Measurements from ENCODE around the gene SMC5. TPM values are rescaled to one million over a fixed set of nuclear protein-coding genes. Genes with fewer than 3 reads are reported as not detected.
"Not testable (repeated sequence)": the region's sequence is repeated elsewhere in the genome, so short reads cannot be mapped to it uniquely, and the experiment has no call there.

Gene SMC5
- total RNA-seq, 2 experiments from 2014 or later: 34.7 to 38.1 TPM

- H3K4me1 Mint-ChIP-seq: peaks cover 5% of the 10 kb centered on the region
- DNase-seq: no peak
- H3K27ac Mint-ChIP-seq: no peak overlapping the region
- no peaks in the 10 kb centered on the region for H3K27me3 Mint-ChIP-seq
- no peak overlapping the region for H3K4me3 Mint-ChIP-seq
- H3K36me3 Mint-ChIP-seq: peaks cover 66% of the 10 kb centered on the region
- H3K9me3 Mint-ChIP-seq: peaks cover 6% of the 10 kb centered on the region
Observed at GRCh38 chr9:70293214-70293613, 34.4 kb downstream of the SMC5 start.

GRCh38 chr9:70297141-70297540 lies 38.4 kb downstream of the SMC5 start:
- no peak overlapping the region for H3K27ac Mint-ChIP-seq
- no peaks in the 10 kb centered on the region for H3K9me3 Mint-ChIP-seq
- no peak overlapping the region for H3K4me3 Mint-ChIP-seq
- peaks cover 61% of the 10 kb centered on the region for H3K36me3 Mint-ChIP-seq
- H3K4me1 Mint-ChIP-seq: peaks cover 3% of the 10 kb centered on the region
- no peaks in the 10 kb centered on the region for H3K27me3 Mint-ChIP-seq
- DNase-seq: no peak

GRCh38 chr9:70298245-70298771 lies 39.5 kb downstream of the SMC5 start:
- Mint-ChIP-seq H3K27me3 (no peaks in the 10 kb centered on the region), H3K4me3 (no peak overlapping the region), H3K36me3 (peaks cover 56% of the 10 kb centered on the region), H3K4me1 (peaks cover 3% of the 10 kb centered on the region), H3K9me3 (no peaks in the 10 kb centered on the region), H3K27ac (no peak overlapping the region)
- no peak for DNase-seq

- H3K27ac Mint-ChIP-seq: no peak overlapping the region
- no peaks in the 10 kb centered on the region for H3K9me3 Mint-ChIP-seq
- no peak for DNase-seq
- no peaks in the 10 kb centered on the region for H3K27me3 Mint-ChIP-seq
- H3K36me3 Mint-ChIP-seq: peaks cover 55% of the 10 kb centered on the region
- no peak overlapping the region for H3K4me3 Mint-ChIP-seq
- H3K4me1 Mint-ChIP-seq: peaks cover 2% of the 10 kb centered on the region
Observed at GRCh38 chr9:70303268-70303667, 44.5 kb downstream of the SMC5 start.

GRCh38 chr9:70304810-70305209 lies 46.0 kb downstream of the SMC5 start:
- H3K9me3 Mint-ChIP-seq: no peaks in the 10 kb centered on the region
- H3K36me3 Mint-ChIP-seq: peaks cover 54% of the 10 kb centered on the region
- no peak overlapping the region for H3K27ac Mint-ChIP-seq
- peaks cover 2% of the 10 kb centered on the region for H3K4me1 Mint-ChIP-seq
- DNase-seq: no peak
- no peaks in the 10 kb centered on the region for H3K27me3 Mint-ChIP-seq
- H3K4me3 Mint-ChIP-seq: no peak overlapping the region

- H3K9me3 Mint-ChIP-seq: no peaks in the 10 kb centered on the region
- no peak overlapping the region for H3K4me3 Mint-ChIP-seq
- H3K4me1 Mint-ChIP-seq: peaks cover 3% of the 10 kb centered on the region
- H3K27me3 Mint-ChIP-seq: no peaks in the 10 kb centered on the region
- peaks cover 19% of the 10 kb centered on the region for H3K36me3 Mint-ChIP-seq
- DNase-seq: no peak
- no peak overlapping the region for H3K27ac Mint-ChIP-seq
Observed at GRCh38 chr9:70315389-70315788, 56.6 kb downstream of the SMC5 start.

GRCh38 chr9:70318002-70318401 lies 59.2 kb downstream of the SMC5 start:
- peaks cover 20% of the 10 kb centered on the region for H3K36me3 Mint-ChIP-seq
- peaks cover 3% of the 10 kb centered on the region for H3K4me1 Mint-ChIP-seq
- H3K4me3 Mint-ChIP-seq: no peak overlapping the region
- no peaks in the 10 kb centered on the region for H3K27me3 Mint-ChIP-seq
- H3K9me3 Mint-ChIP-seq: no peaks in the 10 kb centered on the region
- no peak overlapping the region for H3K27ac Mint-ChIP-seq
- DNase-seq: no peak

GRCh38 chr9:70322096-70322495 lies 63.3 kb downstream of the SMC5 start:
- H3K4me1 Mint-ChIP-seq: peaks cover 4% of the 10 kb centered on the region
- H3K27ac Mint-ChIP-seq: no peak overlapping the region
- H3K9me3 Mint-ChIP-seq: peaks cover under 1% of the 10 kb centered on the region
- H3K36me3 Mint-ChIP-seq: peaks cover 45% of the 10 kb centered on the region
- H3K27me3 Mint-ChIP-seq: no peaks in the 10 kb centered on the region
- no peak overlapping the region for H3K4me3 Mint-ChIP-seq
- no peak for DNase-seq

GRCh38 chr9:70324963-70325362 lies 66.2 kb downstream of the SMC5 start:
- H3K27me3 Mint-ChIP-seq: no peaks in the 10 kb centered on the region
- H3K36me3 Mint-ChIP-seq: peaks cover 69% of the 10 kb centered on the region
- no peak overlapping the region for H3K27ac Mint-ChIP-seq
- H3K9me3 Mint-ChIP-seq: peaks cover 7% of the 10 kb centered on the region
- peaks cover 4% of the 10 kb centered on the region for H3K4me1 Mint-ChIP-seq
- no peak for DNase-seq
- no peak overlapping the region for H3K4me3 Mint-ChIP-seq

- H3K4me3 Mint-ChIP-seq, H3K27me3 Mint-ChIP-seq, H3K4me1 Mint-ChIP-seq, DNase-seq, H3K9me3 Mint-ChIP-seq, H3K27ac Mint-ChIP-seq: not testable (repeated sequence)
- H3K36me3 Mint-ChIP-seq: peaks cover 56% of the 10 kb centered on the region
Observed at GRCh38 chr9:70328625-70329024, 69.8 kb downstream of the SMC5 start.

- no peak for DNase-seq
- peaks cover 3% of the 10 kb centered on the region for H3K9me3 Mint-ChIP-seq
Observed at GRCh38 chr9:70340572-70340971, 81.8 kb downstream of the SMC5 start.

GRCh38 chr9:70347046-70347445 lies 88.3 kb downstream of the SMC5 start:
- Mint-ChIP-seq H3K27me3 (no peaks in the 10 kb centered on the region), H3K9me3 (no peaks in the 10 kb centered on the region), H3K4me1 (no peaks in the 10 kb centered on the region), H3K4me3 (no peak overlapping the region), H3K27ac (no peak overlapping the region), H3K36me3 (peaks cover 6% of the 10 kb centered on the region)
- no peak for DNase-seq

More at GRCh38 chr9:70340572-70340971, 81.8 kb downstream of the SMC5 start:
- H3K4me3 Mint-ChIP-seq: no peak overlapping the region
- H3K27ac Mint-ChIP-seq: no peak overlapping the region
- peaks cover 25% of the 10 kb centered on the region for H3K36me3 Mint-ChIP-seq
- peaks cover 5% of the 10 kb centered on the region for H3K4me1 Mint-ChIP-seq
- no peaks in the 10 kb centered on the region for H3K27me3 Mint-ChIP-seq

GRCh38 chr9:70352356-70352755 lies 93.6 kb downstream of the SMC5 start:
- Mint-ChIP-seq H3K4me1 (peaks cover 2% of the 10 kb centered on the region), H3K27me3 (no peaks in the 10 kb centered on the region), H3K36me3 (peaks cover 9% of the 10 kb centered on the region), H3K27ac (no peak overlapping the region), H3K4me3 (no peak overlapping the region), H3K9me3 (no peaks in the 10 kb centered on the region)
- DNase-seq: no peak

- Mint-ChIP-seq H3K4me1 (peaks cover 2% of the 10 kb centered on the region), H3K27me3 (no peaks in the 10 kb centered on the region), H3K9me3 (no peaks in the 10 kb centered on the region), H3K4me3 (no peak overlapping the region), H3K36me3 (peaks cover 10% of the 10 kb centered on the region), H3K27ac (no peak overlapping the region)
- DNase-seq: no peak
Observed at GRCh38 chr9:70352802-70353201, 94.0 kb downstream of the SMC5 start.

GRCh38 chr9:70355801-70356200 lies 97.0 kb downstream of the SMC5 start:
- Mint-ChIP-seq H3K36me3 (peaks cover 7% of the 10 kb centered on the region), H3K4me3 (no peak overlapping the region), H3K9me3 (no peaks in the 10 kb centered on the region), H3K27ac (no peak overlapping the region), H3K4me1 (peaks cover 2% of the 10 kb centered on the region), H3K27me3 (no peaks in the 10 kb centered on the region)
- no peak for DNase-seq

- Mint-ChIP-seq H3K27ac (no peak overlapping the region), H3K36me3 (peaks cover 8% of the 10 kb centered on the region), H3K9me3 (no peaks in the 10 kb centered on the region), H3K4me3 (no peak overlapping the region), H3K27me3 (no peaks in the 10 kb centered on the region), H3K4me1 (no peaks in the 10 kb centered on the region)
- no peak for DNase-seq
Observed at GRCh38 chr9:70362952-70363351, 104.2 kb downstream of the SMC5 start.

All from activated naive CD8-positive, alpha-beta T cell treated with anti-CD3 and anti-CD28 coated beads for 36 hours (primary cell).